Umbilical cord (tissue), 2 donors: ENCODE results near the gene CDC42BPG. TPM values are rescaled to one million over a fixed set of nuclear protein-coding genes. Genes with fewer than 3 reads are reported as not detected.

Experiments
- DNase-seq: peaks from one replicate; pipeline ENCODE4 v3.0.0-alpha.2; 2015; ENCODE audit warnings: low spot score
- total RNA-seq: library from RNA; depleted of rRNA; stranded (reverse); fragments of >200 nt; gene quantifications from one replicate; pipeline ENCODE4 v1.2.3, GENCODE V29; 2014; ENCODE audit warnings: low replicate concordance; ENCODE audit not compliant: insufficient read depth

CDC42BPG gene, protein sequence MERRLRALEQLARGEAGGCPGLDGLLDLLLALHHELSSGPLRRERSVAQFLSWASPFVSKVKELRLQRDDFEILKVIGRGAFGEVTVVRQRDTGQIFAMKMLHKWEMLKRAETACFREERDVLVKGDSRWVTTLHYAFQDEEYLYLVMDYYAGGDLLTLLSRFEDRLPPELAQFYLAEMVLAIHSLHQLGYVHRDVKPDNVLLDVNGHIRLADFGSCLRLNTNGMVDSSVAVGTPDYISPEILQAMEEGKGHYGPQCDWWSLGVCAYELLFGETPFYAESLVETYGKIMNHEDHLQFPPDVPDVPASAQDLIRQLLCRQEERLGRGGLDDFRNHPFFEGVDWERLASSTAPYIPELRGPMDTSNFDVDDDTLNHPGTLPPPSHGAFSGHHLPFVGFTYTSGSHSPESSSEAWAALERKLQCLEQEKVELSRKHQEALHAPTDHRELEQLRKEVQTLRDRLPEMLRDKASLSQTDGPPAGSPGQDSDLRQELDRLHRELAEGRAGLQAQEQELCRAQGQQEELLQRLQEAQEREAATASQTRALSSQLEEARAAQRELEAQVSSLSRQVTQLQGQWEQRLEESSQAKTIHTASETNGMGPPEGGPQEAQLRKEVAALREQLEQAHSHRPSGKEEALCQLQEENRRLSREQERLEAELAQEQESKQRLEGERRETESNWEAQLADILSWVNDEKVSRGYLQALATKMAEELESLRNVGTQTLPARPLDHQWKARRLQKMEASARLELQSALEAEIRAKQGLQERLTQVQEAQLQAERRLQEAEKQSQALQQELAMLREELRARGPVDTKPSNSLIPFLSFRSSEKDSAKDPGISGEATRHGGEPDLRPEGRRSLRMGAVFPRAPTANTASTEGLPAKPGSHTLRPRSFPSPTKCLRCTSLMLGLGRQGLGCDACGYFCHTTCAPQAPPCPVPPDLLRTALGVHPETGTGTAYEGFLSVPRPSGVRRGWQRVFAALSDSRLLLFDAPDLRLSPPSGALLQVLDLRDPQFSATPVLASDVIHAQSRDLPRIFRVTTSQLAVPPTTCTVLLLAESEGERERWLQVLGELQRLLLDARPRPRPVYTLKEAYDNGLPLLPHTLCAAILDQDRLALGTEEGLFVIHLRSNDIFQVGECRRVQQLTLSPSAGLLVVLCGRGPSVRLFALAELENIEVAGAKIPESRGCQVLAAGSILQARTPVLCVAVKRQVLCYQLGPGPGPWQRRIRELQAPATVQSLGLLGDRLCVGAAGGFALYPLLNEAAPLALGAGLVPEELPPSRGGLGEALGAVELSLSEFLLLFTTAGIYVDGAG (N-terminal part only)
- 0.96 TPM for total RNA-seq

DNA sequence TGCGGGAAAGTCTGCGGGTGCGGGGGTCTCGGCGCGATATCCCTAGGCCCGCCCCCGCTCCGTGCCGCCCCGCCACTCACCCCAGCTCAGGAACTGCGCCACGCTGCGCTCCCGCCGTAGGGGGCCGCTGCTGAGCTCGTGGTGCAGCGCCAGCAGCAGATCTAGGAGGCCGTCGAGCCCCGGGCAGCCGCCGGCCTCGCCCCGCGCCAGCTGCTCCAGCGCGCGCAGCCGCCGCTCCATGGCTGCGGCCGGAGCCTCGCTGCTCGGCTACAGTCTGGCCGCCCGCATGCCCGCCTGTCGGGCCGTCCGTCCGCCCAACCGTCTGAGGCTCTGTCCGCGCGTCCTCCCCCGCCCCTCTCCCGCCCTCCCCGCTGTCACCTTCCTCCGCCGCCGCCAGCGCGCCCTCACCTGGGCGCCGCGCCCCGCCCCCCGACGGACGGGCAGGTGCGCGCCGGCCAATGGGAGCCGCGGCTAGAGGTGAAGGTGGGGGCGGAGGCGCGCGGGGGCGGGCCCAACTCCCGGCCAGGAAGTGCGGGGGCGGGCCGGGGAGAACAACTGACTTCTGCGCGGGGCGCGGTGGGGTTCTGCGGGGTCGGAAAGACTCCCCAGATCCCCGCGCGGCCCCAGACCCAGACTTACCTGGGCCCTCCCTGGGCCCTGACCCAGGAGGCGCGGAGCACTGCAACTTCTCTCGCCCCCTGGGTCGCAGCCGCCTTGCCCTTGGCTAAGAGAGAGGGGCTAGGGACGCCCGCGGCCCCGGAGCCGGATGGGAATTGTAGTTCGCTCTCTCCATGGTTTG, at the start of gene CDC42BPG:
CDC42BPG (minus strand) TSS at position 324 of the 799 bp plus-strand sequence; CDS start at position 240, 84 bp downstream.
- peak; percentile 69 for DNase-seq

DNA sequence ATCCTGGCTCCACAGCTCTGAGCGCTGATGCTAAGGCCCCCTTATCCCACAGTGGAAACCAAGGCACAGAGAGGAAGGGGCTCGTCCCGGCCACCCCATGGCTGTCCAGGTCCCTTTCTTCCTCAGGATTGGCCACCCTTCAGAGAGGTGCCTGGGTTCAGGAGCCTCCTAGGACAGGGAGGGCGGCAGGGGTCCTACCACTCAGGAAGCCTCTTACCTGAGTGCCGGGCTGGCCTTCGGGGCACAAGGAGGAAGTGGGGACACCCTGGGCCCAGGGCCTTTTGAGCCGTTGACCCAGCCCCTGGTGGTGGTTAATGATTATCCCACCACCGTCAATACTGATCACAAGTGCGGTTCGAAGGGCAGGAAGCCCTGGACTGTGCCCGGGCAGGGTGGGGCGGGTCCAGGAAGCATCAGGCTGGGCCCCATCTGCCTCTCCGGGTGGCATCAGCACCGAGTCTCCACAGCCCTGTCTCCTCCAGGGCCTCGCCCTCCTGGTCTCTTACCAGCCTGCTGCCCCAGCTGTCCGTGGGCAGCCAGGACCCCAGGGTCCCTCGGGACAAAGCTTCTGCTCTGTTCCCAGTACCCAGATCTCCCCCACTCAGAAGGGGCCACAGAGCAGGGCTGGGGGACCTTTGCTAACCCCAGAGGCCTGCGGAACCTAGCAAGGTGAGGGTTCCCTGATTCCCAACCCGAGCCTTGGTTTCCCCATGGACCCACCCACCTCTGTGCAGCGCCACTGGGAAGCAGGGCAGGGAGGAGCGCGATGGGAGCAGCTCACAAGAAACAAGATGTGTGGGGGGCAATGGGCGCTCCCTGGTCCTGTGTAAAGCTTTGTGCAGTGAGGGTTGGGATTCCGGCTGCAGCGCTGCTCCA, 49.0 kb upstream of the CDC42BPG start:
- DNase-seq: no peak

DNA sequence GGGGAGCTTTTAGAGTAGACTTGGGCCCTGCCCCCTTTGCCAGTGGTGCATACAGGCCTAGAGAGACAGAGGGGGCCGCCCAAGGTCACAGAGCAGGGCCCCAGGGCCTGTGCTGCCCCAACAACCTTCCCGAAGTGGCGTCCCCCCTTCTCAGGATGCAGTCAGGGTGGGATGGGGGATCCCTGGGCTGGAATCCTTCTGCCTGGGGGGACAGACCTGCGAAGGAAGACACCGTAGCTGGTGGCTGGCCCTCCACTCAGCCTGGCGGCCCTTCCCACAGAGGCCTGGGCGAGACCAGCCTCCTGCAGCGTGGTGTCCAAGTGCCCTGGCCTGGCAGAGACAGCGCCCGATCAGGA, 48.4 kb upstream of the CDC42BPG start:
- no peak for DNase-seq

DNA sequence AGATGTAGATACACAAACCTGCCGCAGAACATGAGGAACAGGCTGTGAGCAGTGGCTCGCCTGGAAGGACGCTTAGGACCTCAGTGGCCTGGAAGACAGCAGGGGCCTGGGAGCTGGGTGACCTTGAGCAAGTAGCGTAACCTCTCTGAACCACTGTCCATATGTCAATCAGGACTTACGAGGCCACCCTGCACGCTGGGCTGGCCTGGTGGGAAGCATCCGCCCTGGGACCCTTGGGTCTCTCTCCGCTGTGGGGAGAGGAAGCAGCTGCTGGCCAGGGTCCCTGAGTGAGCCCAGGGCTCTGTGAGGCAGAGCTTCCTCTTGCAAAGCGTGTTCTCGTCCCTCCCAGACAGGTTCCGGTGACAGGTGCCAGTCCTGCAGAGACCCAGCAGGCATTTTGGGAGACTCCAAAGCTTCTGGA, 48.0 kb upstream of the CDC42BPG start:
- no peak for DNase-seq

DNA sequence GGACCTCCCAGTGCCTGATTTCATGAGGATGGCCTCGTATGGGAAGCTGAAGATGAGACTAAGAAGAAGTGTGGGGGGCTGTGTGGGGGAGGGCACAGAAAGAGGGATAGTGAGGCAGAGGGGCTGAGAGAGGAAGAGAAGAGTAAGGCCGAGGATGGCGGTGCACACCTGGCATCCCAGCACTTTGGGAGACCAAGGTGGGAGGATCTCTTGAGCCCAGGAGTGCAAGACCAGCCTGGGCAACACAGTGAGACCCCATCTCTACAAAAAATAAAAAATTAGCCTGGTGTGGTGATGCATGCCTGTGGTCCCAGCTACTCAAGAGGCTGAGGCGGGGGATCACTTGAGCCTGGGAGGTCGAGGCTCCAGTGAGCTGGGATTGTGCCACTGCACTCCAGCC, 47.4 kb upstream of the CDC42BPG start:
- no peak for DNase-seq

DNA sequence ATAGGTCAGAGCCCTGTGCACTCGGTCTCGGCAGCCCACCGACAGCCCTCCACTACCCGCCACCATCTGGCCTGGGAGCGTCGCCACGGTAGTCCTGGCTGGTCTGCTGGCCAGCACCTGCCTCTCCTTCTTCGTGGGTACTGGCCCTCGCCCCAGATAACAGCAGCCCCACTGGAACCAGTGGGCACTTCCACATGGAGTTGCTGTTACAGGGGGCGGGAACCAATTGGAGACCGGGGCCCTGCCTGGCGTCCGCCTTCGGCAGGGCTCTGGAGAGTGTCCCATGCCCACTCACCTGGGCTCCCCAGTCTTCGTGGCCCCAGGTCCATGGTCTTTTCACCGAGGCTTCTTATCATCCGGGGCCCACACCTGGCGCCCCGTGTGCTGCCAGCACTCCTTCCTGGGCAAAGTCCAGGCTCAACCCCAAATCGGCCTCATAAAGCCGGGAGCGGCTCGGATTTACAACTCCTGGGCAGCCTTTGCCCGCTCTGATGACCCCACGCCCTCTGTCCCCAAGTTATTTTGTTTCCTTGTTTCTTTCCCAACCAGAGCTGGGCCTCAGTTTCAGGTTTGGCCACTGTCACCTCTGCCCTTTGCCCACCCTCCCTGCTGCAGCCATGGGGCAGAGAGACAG, 46.9 kb upstream of the CDC42BPG start:
- DNase-seq: no peak

DNA sequence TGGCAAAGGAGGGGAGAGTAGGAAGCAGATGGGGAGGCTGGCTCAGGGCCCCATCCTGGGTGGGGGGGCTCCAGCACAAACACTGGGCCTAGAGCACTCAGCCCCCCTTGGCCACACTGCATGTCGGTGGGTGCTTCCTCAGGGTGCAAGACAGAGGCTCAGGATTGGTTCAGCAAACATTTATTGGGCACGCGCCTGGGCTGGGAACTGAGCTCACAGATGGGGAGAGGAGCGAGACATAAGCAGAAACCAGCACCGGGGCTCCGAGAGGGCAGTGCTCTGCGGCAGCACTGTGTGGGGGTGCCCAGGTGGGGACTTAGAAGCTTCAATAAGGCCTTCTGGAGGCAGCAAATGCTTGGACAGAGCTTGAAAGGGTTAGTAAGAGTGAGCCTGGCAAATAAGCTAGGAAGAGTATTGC, 46.1 kb upstream of the CDC42BPG start:
- DNase-seq: no peak

DNA sequence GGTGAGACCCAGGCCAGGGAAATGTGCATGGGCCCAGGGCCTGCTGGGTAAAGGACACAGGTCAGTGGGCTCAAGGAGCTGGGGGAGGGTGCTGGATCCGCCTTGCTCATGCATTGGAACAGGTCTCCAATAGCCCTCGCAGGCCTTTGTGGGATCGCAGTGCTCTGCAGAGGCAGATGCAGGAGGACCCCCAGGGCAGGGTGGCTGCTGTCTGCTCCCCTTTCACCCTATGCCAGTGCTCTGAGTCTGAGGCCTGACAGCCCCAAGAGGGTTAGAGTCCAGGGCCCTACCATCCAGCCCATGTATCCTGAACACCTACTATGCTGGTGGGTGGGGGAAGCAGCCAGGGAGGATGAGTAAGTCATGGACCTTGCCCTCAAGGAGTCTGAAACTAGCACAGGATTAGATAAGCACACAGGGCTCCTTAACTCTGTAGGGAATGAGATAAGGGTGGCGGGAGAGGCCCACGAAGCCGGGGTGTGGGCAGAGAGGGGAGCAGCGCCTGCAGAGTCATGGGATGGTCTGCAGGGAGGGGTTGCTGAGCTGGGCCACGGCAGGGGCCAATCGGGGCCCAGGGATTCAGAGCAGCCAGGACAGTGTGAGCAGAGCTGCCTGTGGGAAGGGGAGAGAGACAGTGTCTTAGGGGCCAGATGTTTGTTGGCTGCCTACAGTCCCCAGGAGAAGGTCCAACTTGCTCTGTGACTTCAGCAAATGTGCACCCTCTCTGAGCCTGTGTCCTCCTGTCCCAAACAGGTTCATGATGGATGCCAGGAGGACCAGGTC, 44.5 kb upstream of the CDC42BPG start:
- DNase-seq: peak; percentile 84

DNA sequence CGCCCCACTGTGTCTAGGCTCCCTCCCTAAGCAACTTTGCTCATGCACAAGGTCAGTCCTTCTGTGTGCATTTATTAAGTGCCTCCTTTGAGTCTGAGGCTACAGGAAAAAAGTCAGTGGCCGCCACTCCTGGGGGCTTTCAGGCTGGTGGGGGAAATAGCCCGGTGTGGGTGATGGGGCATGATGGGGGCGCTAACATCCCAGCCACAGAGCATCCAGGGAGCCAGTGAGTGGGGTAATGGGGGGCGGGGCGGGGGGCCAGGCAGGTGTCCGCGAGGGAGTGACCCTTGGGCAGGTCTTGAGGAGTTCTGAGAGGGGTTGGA, 43.9 kb upstream of the CDC42BPG start:
- no peak for DNase-seq

DNA sequence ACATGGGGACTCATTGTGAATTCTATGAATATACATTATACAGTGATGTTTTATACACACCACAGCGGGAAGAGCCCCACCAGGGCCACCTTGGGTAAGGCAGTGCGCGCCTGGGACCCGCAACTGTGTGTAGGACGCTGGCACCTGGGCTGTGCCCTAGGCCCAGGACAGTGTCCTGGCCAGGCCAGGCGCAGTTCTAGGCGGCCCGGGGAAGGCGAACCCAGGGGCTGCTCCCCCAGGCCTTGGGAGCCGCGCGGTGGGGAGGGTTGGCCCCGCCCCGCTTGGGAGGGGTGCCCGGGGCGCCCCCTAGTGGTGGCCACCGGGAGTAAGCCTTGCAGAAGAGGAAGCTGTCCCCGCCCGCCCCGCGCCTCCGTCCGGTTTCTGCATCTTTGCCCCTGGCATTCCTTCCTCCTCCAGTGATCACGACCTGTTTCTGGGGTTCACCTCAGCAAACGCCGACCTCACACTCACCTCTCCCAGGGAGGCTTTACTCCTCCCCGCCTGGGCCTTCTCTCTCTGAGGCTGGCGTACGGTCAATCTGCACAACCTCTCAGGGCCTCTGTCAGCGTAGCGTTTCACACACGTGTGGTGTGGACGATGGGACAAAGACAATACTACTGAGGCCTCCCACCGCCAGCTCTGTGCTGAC, 43.4 kb upstream of the CDC42BPG start:
- peak; percentile 72 for DNase-seq

DNA sequence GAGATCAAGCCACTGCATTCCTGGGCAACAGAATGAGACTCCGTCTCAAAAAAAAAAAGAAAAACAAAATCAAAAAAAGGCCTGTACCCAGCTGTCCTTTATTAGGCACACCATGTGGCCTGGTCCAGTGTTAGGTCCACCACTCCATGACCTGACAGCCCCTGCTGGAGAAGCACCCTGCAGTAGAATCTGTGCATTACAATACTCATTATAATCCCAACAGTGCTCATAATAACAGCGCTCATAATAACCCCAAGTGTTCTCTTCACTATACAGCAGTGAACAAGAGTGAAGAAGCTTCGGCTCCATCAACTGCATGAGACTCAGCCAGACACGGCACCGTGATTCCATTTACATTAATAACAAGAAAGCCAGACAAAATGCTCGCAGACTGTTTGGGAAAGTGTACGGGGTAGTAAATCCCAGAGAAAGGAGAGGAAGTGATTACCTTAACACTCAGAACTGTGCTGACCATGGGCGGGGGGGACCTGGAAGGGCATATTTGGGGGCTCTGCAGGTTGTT, 42.8 kb upstream of the CDC42BPG start:
- no peak for DNase-seq

DNA sequence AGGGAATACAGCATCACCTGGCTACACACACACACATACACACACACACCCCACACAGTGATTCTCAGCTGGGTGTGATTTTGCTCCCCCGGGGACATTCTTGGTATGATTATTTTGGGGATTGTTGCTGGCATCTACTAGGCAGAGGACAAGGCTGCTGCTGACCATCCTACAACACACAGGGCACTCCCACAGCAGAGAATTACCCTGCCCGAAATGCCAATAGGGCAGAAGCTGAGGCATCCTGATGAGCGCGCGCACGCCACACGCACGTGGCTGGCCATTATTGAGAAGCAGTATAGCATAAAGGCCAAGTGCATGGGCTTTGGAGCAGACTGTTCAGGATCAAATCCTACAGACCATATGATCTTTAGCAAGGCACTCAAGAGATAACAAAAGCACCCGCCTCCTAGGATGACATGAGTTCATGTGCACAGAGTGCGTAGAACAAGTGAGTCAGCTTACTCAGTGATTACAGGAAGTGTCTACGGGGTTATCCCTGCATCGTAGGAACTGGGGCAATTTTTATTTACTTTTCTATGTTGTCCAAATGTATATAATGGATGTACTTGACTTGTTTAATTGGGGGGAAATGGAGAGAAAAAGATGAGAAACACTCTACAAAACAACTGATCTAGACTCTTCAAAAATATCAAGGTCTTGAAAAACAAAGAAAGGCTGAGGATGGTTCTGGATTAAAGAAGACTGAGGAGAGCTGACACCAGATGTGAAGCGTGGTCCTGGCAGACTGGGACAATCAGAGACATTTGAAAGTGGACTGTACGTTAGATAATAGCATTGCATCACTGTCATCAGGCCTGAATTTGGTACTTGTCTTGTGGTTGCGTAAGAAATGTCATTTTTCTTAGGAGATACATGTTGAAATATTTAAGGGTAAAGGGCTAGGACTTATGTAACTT, 41.2 kb upstream of the CDC42BPG start:
- DNase-seq: peak; percentile 94

DNA sequence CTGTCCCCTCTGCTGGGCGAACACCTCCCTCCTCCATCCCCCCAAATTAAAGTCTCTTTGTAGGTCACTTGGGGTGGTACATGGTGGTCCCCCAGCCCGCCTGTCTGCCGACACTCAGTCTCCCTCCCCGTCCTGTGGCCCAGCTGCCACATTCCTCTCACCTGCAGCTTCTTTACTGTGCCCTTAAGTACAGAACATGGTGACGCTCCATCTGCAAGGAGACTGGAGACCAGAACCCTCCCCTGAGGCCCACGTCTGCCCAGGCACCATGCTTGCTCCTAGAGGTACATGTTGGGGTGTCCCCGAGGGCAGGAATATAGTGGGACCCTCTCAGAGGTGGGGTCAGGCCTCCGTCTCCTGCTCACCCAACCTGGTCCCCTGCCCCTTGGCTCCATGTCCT, 39.6 kb upstream of the CDC42BPG start:
- no peak for DNase-seq

DNA sequence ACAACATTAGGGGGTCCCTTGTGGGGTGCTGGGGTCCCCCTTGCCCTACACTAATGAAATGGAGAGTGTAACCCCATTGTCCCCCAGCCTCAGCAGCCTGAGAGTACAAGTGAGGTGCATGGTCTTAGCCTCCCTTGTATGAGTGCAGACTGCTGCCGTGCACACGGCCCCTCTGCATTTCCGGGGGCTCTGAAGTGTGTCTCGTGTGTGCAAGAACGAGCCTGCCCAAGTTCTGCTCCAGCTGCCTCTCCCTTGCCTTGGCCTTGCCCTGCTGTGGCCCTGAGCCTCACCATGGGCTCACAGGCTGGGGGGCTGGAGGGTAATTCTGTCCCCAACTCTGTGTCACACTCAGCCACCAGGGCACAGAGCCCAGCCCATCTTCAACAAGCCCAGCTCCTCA, 39.1 kb upstream of the CDC42BPG start:
- no peak for DNase-seq

DNA sequence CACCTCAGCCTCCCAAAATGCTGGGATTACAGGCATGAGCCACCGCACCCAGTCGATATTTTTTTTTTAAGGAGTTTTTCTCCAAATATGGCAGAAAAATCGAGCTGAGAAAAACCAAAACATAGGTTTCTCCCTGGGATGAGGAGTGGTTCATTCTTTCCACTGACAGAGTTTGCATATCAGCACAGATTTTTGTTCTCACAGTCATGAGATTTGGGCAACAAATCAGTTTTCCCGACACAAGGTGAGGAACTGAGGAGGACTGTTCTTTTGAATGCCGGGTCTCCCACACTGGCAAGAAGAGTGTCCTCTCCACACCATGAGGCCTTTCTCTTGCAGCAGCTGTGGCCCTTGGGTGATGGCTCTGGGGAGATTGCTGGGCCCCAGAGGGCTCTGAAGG, 37.8 kb upstream of the CDC42BPG start:
- DNase-seq: no peak

DNA sequence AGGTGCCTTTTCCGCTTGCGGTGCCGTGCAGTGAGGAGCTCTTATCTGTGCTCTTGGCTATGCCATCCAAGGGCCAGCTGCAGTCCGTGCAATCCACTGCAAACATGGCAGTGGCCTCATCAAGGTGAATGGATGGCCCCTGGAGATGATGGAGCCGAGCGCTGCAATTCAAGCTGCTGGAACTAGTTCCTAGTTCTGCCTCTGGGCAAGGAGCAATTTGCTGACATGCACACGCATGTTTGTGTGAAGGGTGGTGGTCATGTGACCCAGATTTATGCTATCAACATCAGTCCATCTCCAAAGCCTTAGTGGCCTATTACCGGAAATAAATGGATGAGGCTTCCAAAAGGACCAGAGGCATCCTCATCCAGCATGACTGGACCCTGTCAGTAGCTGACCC, 37.0 kb upstream of the CDC42BPG start:
- DNase-seq: peak; percentile 73
